ENCODE data around the gene TEX52. TPM values are rescaled to one million over a fixed set of nuclear protein-coding genes. Genes with fewer than 3 reads are reported as not detected.

TEX52 gene
- total RNA-seq, 1 experiment from 2014 or later: 0.34 TPM

DNA sequence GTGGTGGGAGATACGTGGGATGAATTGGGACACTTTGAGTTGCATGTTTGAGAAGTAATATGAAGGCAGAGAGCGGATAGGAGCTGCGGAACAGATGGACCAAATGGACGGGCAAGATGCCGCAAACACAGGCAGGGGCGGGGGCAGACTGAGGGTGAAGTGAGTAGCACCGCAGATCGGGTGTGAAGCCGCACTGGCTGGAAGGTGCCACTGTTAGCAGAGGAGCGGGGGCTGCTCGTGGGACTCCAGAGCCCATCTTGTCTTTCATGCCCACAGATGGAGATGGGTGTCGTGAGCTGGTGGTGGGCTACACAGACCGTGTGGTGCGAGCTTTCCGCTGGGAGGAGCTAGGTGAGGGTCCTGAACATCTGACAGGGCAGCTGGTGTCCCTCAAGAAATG lies 37.0 kb downstream of the TEX52 start:
- no TSS peak for BruUV-seq (replicated peaks)
- TF ChIP-seq, protein P1, sequence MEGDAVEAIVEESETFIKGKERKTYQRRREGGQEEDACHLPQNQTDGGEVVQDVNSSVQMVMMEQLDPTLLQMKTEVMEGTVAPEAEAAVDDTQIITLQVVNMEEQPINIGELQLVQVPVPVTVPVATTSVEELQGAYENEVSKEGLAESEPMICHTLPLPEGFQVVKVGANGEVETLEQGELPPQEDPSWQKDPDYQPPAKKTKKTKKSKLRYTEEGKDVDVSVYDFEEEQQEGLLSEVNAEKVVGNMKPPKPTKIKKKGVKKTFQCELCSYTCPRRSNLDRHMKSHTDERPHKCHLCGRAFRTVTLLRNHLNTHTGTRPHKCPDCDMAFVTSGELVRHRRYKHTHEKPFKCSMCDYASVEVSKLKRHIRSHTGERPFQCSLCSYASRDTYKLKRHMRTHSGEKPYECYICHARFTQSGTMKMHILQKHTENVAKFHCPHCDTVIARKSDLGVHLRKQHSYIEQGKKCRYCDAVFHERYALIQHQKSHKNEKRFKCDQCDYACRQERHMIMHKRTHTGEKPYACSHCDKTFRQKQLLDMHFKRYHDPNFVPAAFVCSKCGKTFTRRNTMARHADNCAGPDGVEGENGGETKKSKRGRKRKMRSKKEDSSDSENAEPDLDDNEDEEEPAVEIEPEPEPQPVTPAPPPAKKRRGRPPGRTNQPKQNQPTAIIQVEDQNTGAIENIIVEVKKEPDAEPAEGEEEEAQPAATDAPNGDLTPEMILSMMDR (IDR thresholded peaks at IDR 0.05; ENCODE audit: insufficient read depth in 1 of 2, low read depth in 1 of 2, low read length in 1 of 2, severe bottlenecking in 1 of 2, unreplicated experiment in 1 of 2): no peak

DNA sequence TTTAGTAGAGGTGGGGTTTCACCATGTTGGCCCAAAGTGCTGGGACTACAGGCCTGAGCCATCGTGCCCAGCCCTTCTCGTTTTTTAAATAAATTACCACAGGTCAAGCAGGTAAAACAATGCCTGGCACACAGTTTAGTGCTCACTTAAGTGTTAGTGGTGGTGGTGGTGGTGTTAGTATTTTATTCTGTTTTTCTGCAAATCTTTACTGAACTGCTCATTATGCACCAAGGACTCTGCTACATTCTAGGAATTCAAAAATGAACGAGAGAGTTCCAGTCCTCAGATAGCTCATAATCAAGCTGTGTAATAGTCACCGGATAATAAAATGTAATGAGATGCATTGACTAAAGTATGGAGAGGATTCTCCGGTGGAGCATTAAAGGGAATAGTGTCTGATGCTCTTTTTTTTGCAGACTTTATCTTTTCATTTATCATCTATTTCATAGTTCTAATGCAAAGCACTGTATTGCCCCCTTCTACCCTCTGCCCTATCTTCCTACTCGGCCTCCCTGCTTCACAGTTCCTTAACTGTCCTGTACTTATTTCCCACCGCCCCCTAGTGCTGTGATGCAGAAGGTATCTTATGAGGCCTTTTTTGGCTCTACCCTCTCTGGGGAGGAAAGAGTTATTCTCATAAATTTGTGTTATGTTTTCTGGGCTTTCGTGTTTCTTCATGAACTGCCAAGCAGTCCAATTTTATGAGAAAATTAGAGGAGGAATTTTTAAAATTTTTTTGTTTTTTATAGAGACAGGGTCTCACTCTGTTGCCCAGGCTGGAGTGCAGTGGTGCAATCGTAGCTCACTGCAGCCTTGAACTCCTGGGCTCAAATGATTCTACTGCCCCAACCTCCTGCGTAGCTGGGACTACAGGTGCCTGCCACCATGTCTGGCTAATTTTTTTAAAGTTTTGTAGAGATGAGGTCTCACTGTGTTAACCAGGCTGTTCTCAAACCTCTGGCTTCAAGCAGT lies 43.3 kb downstream of the TEX52 start:
- no peaks in the 10 kb centered on the region for H3K36me3 ChIP-seq (ENCODE audit: control insufficient read depth, insufficient read depth, low read length)
- CTCF ChIA-PET: interaction anchor here (0.6 to 2.0 kb wide), 10 partner anchors 17 to 131 kb away, joined by 3 to 11 read pairs (median 4); partner anchors contain the start of genes FKBP4, FOXM1 and RHNO1
- TF ChIP-seq, protein P1 (IDR thresholded peaks at IDR 0.05; ENCODE audit: insufficient read depth in 1 of 2, low read depth in 1 of 2, low read length in 1 of 2, severe bottlenecking in 1 of 2, unreplicated experiment in 1 of 2): peak; percentile 87 to 88
- Mint-ChIP-seq H3K36me3 (ENCODE audit: insufficient read depth, unreplicated experiment) (peaks cover 53% of the 10 kb centered on the region), H3K27ac (ENCODE audit: unreplicated experiment) (peak overlapping the region; percentile 96), H3K9me3 (ENCODE audit: unreplicated experiment) (no peaks in the 10 kb centered on the region), H3K4me3 (ENCODE audit: unreplicated experiment) (peak overlapping the region; percentile 91), H3K4me1 (ENCODE audit: low read depth, unreplicated experiment) (peaks cover 6% of the 10 kb centered on the region), H3K27me3 (ENCODE audit: insufficient read depth, unreplicated experiment) (no peaks in the 10 kb centered on the region)
- no peaks in the 10 kb centered on the region for H3K27me3 ChIP-seq (replicated peaks; ENCODE audit: control insufficient read depth, insufficient read depth, low read length)
- H3K9me3 ChIP-seq: no peaks in the 10 kb centered on the region
- POLR2A ChIA-PET: interaction anchor here (0.6 to 1.5 kb wide), 4 partner anchors 17 to 87 kb away, joined by 3 to 10 read pairs (median 6); partner anchors contain the start of gene FKBP4
- H3K4me3 ChIP-seq (ENCODE audit: low read depth, low read length): peak overlapping the region; percentile 76
- BruUV-seq (replicated peaks): no TSS peak
- intact Hi-C loops (cut with micrococcal nuclease; ENCODE audit: unreplicated experiment): loop anchor here (1.0 to 2.0 kb wide), 3 partner anchors 63 to 77 kb away; partner anchors contain the start of genes FOXM1, RHNO1 and TULP3
- peak; percentile 82 for DNase-seq
- H3K4me1 ChIP-seq: peaks cover 8% of the 10 kb centered on the region; the same call in 1 of the 2 replicates

More for the DNA sequence above, 37.0 kb downstream of the TEX52 start:
- Histone ChIP-seq H3K4me3 (ENCODE audit: low read depth, low read length) (no peak overlapping the region), H3K9me3 (no peaks in the 10 kb centered on the region), H3K36me3 (ENCODE audit: control insufficient read depth, insufficient read depth, low read length) (peaks cover 4% of the 10 kb centered on the region; the same call in 1 of the 2 replicates), H3K4me1 (no peaks in the 10 kb centered on the region), H3K27me3 (replicated peaks; ENCODE audit: control insufficient read depth, insufficient read depth, low read length) (no peaks in the 10 kb centered on the region)
- Mint-ChIP-seq H3K4me1 (ENCODE audit: low read depth, unreplicated experiment) (no peaks in the 10 kb centered on the region), H3K36me3 (ENCODE audit: insufficient read depth, unreplicated experiment) (peaks cover 54% of the 10 kb centered on the region), H3K4me3 (ENCODE audit: unreplicated experiment) (no peak overlapping the region), H3K9me3 (ENCODE audit: unreplicated experiment) (no peaks in the 10 kb centered on the region), H3K27ac (ENCODE audit: unreplicated experiment) (no peak overlapping the region), H3K27me3 (ENCODE audit: insufficient read depth, unreplicated experiment) (no peaks in the 10 kb centered on the region)
- ChIA-PET POLR2A (interaction anchor here (0.7 kb wide), 1 partner anchor 234 kb away, joined by 3 read pairs; no protein-coding TSS in a partner anchor), CTCF (interaction anchor here (0.7 kb wide), 1 partner anchor 238 kb away, joined by 3 read pairs; no protein-coding TSS in a partner anchor)
- DNase-seq: no peak
- intact Hi-C loops (cut with micrococcal nuclease; ENCODE audit: unreplicated experiment): no loop called here
